Neural cell (in vitro differentiated cells): Measurements from ENCODE around the gene NLRC3. TPM values are rescaled to one million over a fixed set of nuclear protein-coding genes. Genes with fewer than 3 reads are reported as not detected.

Source experiments
- H2AFZ ChIP-seq: fragments of 200-600, 300-800 bp; sonication (generic), shearing (Covaris generic); 2 replicates; pipeline ENCODE4 v1.6.0; 2014; ENCODE audit warnings: low read depth, mild to moderate bottlenecking, antibody characterized with exemption, low read length, moderate library complexity
- H3F3A ChIP-seq: fragments of 200-600 bp; shearing (Covaris generic); 2 replicates; pipeline ENCODE4 v1.6.1; 2016; ENCODE audit warnings: mild to moderate bottlenecking, moderate library complexity, mixed read lengths, antibody characterized with exemption, low read length; ENCODE audit not compliant: insufficient read depth, poor library complexity, severe bottlenecking
- H3K27ac ChIP-seq: fragments of 200-600, 300-800 bp; sonication (generic), shearing (Covaris generic); 2 replicates; pipeline ENCODE4 v1.5.1; 2014; ENCODE audit warnings: mild to moderate bottlenecking, low read length, moderate library complexity
- H3K27me3 ChIP-seq: fragments of 300-800, 200-600 bp; sonication (generic), shearing (Covaris generic); 2 replicates; pipeline ENCODE4 v1.6.0; 2014; ENCODE audit warnings: mild to moderate bottlenecking, low read depth, low read length, moderate library complexity; ENCODE audit not compliant: insufficient read depth
- H3K36me3 ChIP-seq: fragments of 300-800, 200-600 bp; sonication (generic), shearing (Covaris generic); 2 replicates; pipeline ENCODE4 v1.5.1; 2014; ENCODE audit warnings: mild to moderate bottlenecking, antibody characterized with exemption, low read length, moderate library complexity; ENCODE audit not compliant: insufficient read depth
- H3K4me2 ChIP-seq: fragments of 300-800, 200-600 bp; sonication (generic), shearing (Covaris generic); 2 replicates; pipeline ENCODE4 v1.6.0; 2014; ENCODE audit warnings: mild to moderate bottlenecking, low read length
- H3K4me3 ChIP-seq: fragments of 300-800, 200-600 bp; sonication (generic), shearing (Covaris generic); 2 replicates; pipeline ENCODE4 v1.5.1; 2014; ENCODE audit warnings: mild to moderate bottlenecking, low read length, moderate library complexity
- H3K79me2 ChIP-seq: fragments of 200-600 bp; shearing (Covaris generic); replicated peaks from 2 replicates; pipeline ENCODE4 v1.6.0; 2014; ENCODE audit warnings: mild to moderate bottlenecking, low read length, moderate library complexity; ENCODE audit not compliant: insufficient read depth
- H3K9ac ChIP-seq: fragments of 300-800, 200-600 bp; sonication (generic), shearing (Covaris generic); 2 replicates; pipeline ENCODE4 v1.6.1; 2016; ENCODE audit warnings: mild to moderate bottlenecking, low read length, mixed read lengths
- H3K9me2 ChIP-seq: fragments of 200-600 bp; shearing (Covaris generic); 2 replicates; pipeline ENCODE4 v1.6.1; 2016; ENCODE audit warnings: mild to moderate bottlenecking, low read length, mixed read lengths; ENCODE audit not compliant: insufficient read depth
- H3K9me3 ChIP-seq: fragments of 200-600, 300-800 bp; sonication (generic), shearing (Covaris generic); 2 replicates; pipeline ENCODE4 v1.6.1; 2016; ENCODE audit warnings: mild to moderate bottlenecking, mixed run types, low read length, moderate library complexity, mixed read lengths
- H4K20me1 ChIP-seq: fragments of 200-600 bp; shearing (Covaris generic); 2 replicates; pipeline ENCODE4 v1.6.1; 2016; ENCODE audit warnings: mild to moderate bottlenecking, mixed run types; ENCODE audit not compliant: insufficient read depth
- CTCF ChIP-seq: fragments of 450-650 bp; IDR thresholded peaks from 2 replicates; pipeline ENCODE4 v1.5.1; 2014; ENCODE audit warnings: antibody characterized with exemption, mild to moderate bottlenecking, moderate library complexity; ENCODE audit not compliant: poor library complexity, severe bottlenecking
- EP300 ChIP-seq: fragments of 450-650 bp; conservative IDR thresholded peaks from 2 replicates; pipeline ENCODE4 v1.6.1; 2014; ENCODE audit warnings: antibody characterized with exemption, mild to moderate bottlenecking, moderate library complexity; ENCODE audit not compliant: poor library complexity, severe bottlenecking
- EZH2 ChIP-seq: fragments of 200-600, 300-800 bp; shearing (Covaris generic), sonication (generic); IDR thresholded peaks from 2 replicates; pipeline ENCODE4 v1.6.1; 2014; ENCODE audit warnings: antibody characterized with exemption, low read length, borderline replicate concordance, mild to moderate bottlenecking; ENCODE audit not compliant: insufficient read depth, poor library complexity, severe bottlenecking
- MXI1 ChIP-seq: fragments of 450-650 bp; conservative IDR thresholded peaks from 2 replicates; pipeline ENCODE4 v1.6.1; 2014; ENCODE audit warnings: antibody characterized with exemption, mild to moderate bottlenecking; ENCODE audit not compliant: poor library complexity, severe bottlenecking
- POLR2AphosphoS5 ChIP-seq: IDR thresholded peaks from 2 replicates; pipeline ENCODE4 v1.6.1; 2012
- RAD21 ChIP-seq: fragments of 450-650 bp; conservative IDR thresholded peaks from 2 replicates; pipeline ENCODE4 v1.6.1; 2014; ENCODE audit warnings: antibody characterized with exemption, mild to moderate bottlenecking, moderate library complexity
- REST ChIP-seq: IDR thresholded peaks from 2 replicates; pipeline ENCODE4 v1.6.1; 2012; ENCODE audit warnings: borderline replicate concordance
- SMC3 ChIP-seq: fragments of 450-650 bp; conservative IDR thresholded peaks from 2 replicates; pipeline ENCODE4 v1.6.1; 2014; ENCODE audit warnings: antibody characterized with exemption, mild to moderate bottlenecking, moderate library complexity; ENCODE audit not compliant: poor library complexity
- TAF1 ChIP-seq: IDR thresholded peaks from 2 replicates; pipeline ENCODE4 v1.6.1; 2012; ENCODE audit warnings: low read depth
- polyA plus RNA-seq: library from polyadenylated mRNA; depleted of rRNA; stranded (reverse); fragments of >200 nt; gene quantifications from 2 replicates; pipeline ENCODE4 v1.2.3, GENCODE V29; 2014

Gene NLRC3
- polyA plus RNA-seq, 1 donor from 2014 or later, result 0.57 TPM

- Histone ChIP-seq H2AFZ (no peak overlapping the region), H3F3A (no peaks in the 10 kb centered on the region), H3K36me3 (peaks cover 6% of the 10 kb centered on the region)
These were observed 57.6 kb downstream of the NLRC3 start for GRCh38 chr16:3519581-3519980.

GRCh38 chr16:3518986-3519348 is 58.2 kb downstream of the NLRC3 start:
- H3K79me2 ChIP-seq, result no peaks in the 10 kb centered on the region
- H3K36me3 ChIP-seq, result peaks cover 6% of the 10 kb centered on the region
- no peaks in the 10 kb centered on the region for H3F3A ChIP-seq
- no peak overlapping the region for H2AFZ ChIP-seq
- no peak overlapping the region for H3K27ac ChIP-seq
- H3K9ac ChIP-seq, result no peak overlapping the region
- no peaks in the 10 kb centered on the region for H4K20me1 ChIP-seq
- H3K9me2 ChIP-seq, result no peaks in the 10 kb centered on the region
- no peak overlapping the region for H3K4me3 ChIP-seq
- no peaks in the 10 kb centered on the region for H3K9me3 ChIP-seq
- H3K27me3 ChIP-seq, result no peaks in the 10 kb centered on the region
- no peak overlapping the region for H3K4me2 ChIP-seq
- TF ChIP-seq REST (no peak), MXI1 (no peak), EP300 (no peak), CTCF (no peak), EZH2 (no peak), POLR2AphosphoS5 (no peak)

More at GRCh38 chr16:3519581-3519980, 57.6 kb downstream of the NLRC3 start:
- H3K4me3 ChIP-seq, result no peak overlapping the region
- H3K27me3 ChIP-seq, result no peaks in the 10 kb centered on the region
- TF ChIP-seq MXI1 (no peak), REST (no peak), EP300 (no peak), TAF1 (no peak), RAD21 (no peak), POLR2AphosphoS5 (no peak), CTCF (no peak), EZH2 (no peak), SMC3 (no peak)
- H4K20me1 ChIP-seq, result no peaks in the 10 kb centered on the region
- no peak overlapping the region for H3K4me2 ChIP-seq
- H3K27ac ChIP-seq, result no peak overlapping the region
- H3K9me3 ChIP-seq, result no peaks in the 10 kb centered on the region
- H3K9ac ChIP-seq, result no peak overlapping the region
- no peaks in the 10 kb centered on the region for H3K79me2 ChIP-seq
- H3K9me2 ChIP-seq, result no peaks in the 10 kb centered on the region
